Endothelial cell of umbilical vein (primary cell): Measurements from ENCODE around the gene CACNA1S. TPM values are rescaled to one million over a fixed set of nuclear protein-coding genes. Genes with fewer than 3 reads are reported as not detected.

Experiments
- BruUV-seq: library from RNA; stranded (reverse); fragments of 400-500 nt; replicated peaks from 2 replicates; lab custom pipeline; 2021; lab: Mats Ljungman, UMichigan
- CTCF ChIA-PET: fragments of 300-600, 350-600 bp; sonication (Branson Sonifier 250); formaldehyde crosslinking; loops from one replicate; lab custom pipeline; 2021; ENCODE audit warnings: antibody characterized with exemption, inconsistent platforms; lab: Charles Lee
- POLR2A ChIA-PET: fragments of 300-600, 350-600 bp; sonication (Branson Sonifier 250); formaldehyde crosslinking; loops from one replicate; lab custom pipeline; 2021; ENCODE audit warnings: antibody characterized with exemption, inconsistent platforms; lab: Charles Lee
- DNase-seq: peaks from one replicate; pipeline ENCODE4 v3.0.0-alpha.2; 2011; ENCODE audit warnings: low read depth, low spot score
- FAIRE-seq: peaks from 2 replicates; lab custom pipeline; 2011; peaks lifted over from hg19 to GRCh38; lab: Jason Lieb, UNC
- H2AFZ ChIP-seq: 2 replicates; pipeline ENCODE4 v1.6.0; 2012; ENCODE audit warnings: low read depth, low read length, control low read depth, inconsistent platforms
- H3K27ac ChIP-seq: 2 replicates; pipeline ENCODE4 v1.5.1; 2011; ENCODE audit warnings: low read depth, mild to moderate bottlenecking, control low read depth, low read length, moderate library complexity; ENCODE audit not compliant: insufficient read depth
- H3K27me3 ChIP-seq, 2 experiments: 2 replicates each; pipeline versions ENCODE4 v1.6.0 to v1.6.1; 2011; ENCODE audit warnings: low read length in 2 of 2, mixed read lengths in 1 of 2; ENCODE audit not compliant: control insufficient read depth in 2 of 2, insufficient read depth in 2 of 2
- H3K36me3 ChIP-seq, 2 experiments: 2 replicates in 1 of 2; 3 replicates in 1 of 2; pipeline ENCODE4 v1.5.1; 2011; ENCODE audit warnings: low read length in 2 of 2, mild to moderate bottlenecking in 1 of 2, moderate library complexity in 1 of 2; ENCODE audit not compliant: control insufficient read depth in 2 of 2, insufficient read depth in 2 of 2; ENCODE audit errors: extremely low read depth in 1 of 2
- H3K4me1 ChIP-seq: 3 replicates; pipeline ENCODE4 v1.5.1; 2011; ENCODE audit warnings: mild to moderate bottlenecking, low read length; ENCODE audit not compliant: control insufficient read depth, insufficient read depth; ENCODE audit errors: extremely low read depth
- H3K4me2 ChIP-seq: 2 replicates; pipeline ENCODE4 v1.6.1; 2011; ENCODE audit warnings: low read length, control low read depth, mixed read lengths; ENCODE audit not compliant: insufficient read depth
- H3K4me3 ChIP-seq, 3 experiments: fragments of 200-600 bp in 1 of 3; sonication (generic), shearing (Covaris generic) in 1 of 3; replicated peaks in 1 of 3; 2 replicates each; pipeline ENCODE4 v1.5.1; 2011 to 2016; ENCODE audit warnings: control low read depth in 3 of 3, low read length in 3 of 3, mild to moderate bottlenecking in 2 of 3, inconsistent platforms in 1 of 3, low read depth in 1 of 3, moderate library complexity in 1 of 3; ENCODE audit not compliant: insufficient read depth in 1 of 3
- H3K79me2 ChIP-seq: 2 replicates; pipeline ENCODE4 v1.6.0; 2012; ENCODE audit warnings: low read length, inconsistent platforms; ENCODE audit not compliant: control insufficient read depth, insufficient read depth
- H3K9ac ChIP-seq: replicated peaks from 2 replicates; pipeline ENCODE3; 2011; ENCODE audit warnings: low read length, control low read depth; ENCODE audit not compliant: insufficient read depth; ENCODE audit errors: extremely low read depth
- H3K9me1 ChIP-seq: replicated peaks from 3 replicates; pipeline ENCODE4 v1.6.0; 2011; ENCODE audit warnings: mild to moderate bottlenecking, low read length; ENCODE audit not compliant: control insufficient read depth, insufficient read depth; ENCODE audit errors: extremely low read depth
- H3K9me3 ChIP-seq: replicated peaks from 2 replicates; pipeline ENCODE4 v1.5.1; 2012; ENCODE audit warnings: low read length, inconsistent platforms; ENCODE audit not compliant: control insufficient read depth, insufficient read depth
- H4K20me1 ChIP-seq: replicated peaks from 2 replicates; pipeline ENCODE3; 2011; ENCODE audit warnings: mild to moderate bottlenecking, low read length; ENCODE audit not compliant: control insufficient read depth, insufficient read depth; ENCODE audit errors: extremely low read depth
- CTCF ChIP-seq, 2 donors: IDR thresholded peaks; 1 replicate in 1 of 2; 2 replicates in 1 of 2; pipeline ENCODE4 v1.5.1; 2011; ENCODE audit warnings: low read length in 2 of 2, mild to moderate bottlenecking in 2 of 2, moderate library complexity in 2 of 2, control low read depth in 1 of 2, inconsistent platforms in 1 of 2, low read depth in 1 of 2; ENCODE audit not compliant: insufficient read depth in 1 of 2; ENCODE audit errors: extremely low read depth in 1 of 2
- EZH2 ChIP-seq: IDR thresholded peaks from 2 replicates; pipeline ENCODE4 v1.6.1; 2012; ENCODE audit warnings: borderline replicate concordance, low read depth, mild to moderate bottlenecking, moderate library complexity, low read length, inconsistent platforms; ENCODE audit not compliant: severe bottlenecking
- FOS ChIP-seq: IDR thresholded peaks from 2 replicates; pipeline ENCODE4 v1.6.1; 2011; ENCODE audit warnings: mild to moderate bottlenecking, low read length, moderate library complexity, borderline replicate concordance; ENCODE audit not compliant: insufficient read depth
- GATA2 ChIP-seq: IDR thresholded peaks from 2 replicates; pipeline ENCODE4 v1.7.0; 2011; ENCODE audit warnings: low read depth, mild to moderate bottlenecking, moderate library complexity, mixed read lengths, low read length; ENCODE audit not compliant: insufficient read length, insufficient read depth
- JUN ChIP-seq: IDR thresholded peaks from 2 replicates; pipeline ENCODE4 v1.6.1; 2011; ENCODE audit warnings: borderline replicate concordance, low read depth; ENCODE audit not compliant: insufficient read length, insufficient read depth
- MAX ChIP-seq: IDR thresholded peaks from 2 replicates; pipeline ENCODE4 v1.6.1; 2011; ENCODE audit not compliant: insufficient read depth, insufficient read length
- MYC ChIP-seq: IDR thresholded peaks from one replicate; pipeline ENCODE4 v1.6.1; 2011; ENCODE audit warnings: mild to moderate bottlenecking, low read depth, low read length
- POLR2A ChIP-seq: IDR thresholded peaks from 2 replicates; pipeline ENCODE4 v1.6.1; 2012; ENCODE audit warnings: low read depth, mild to moderate bottlenecking, control low read depth, low read length
- POLR2AphosphoS5 ChIP-seq: IDR thresholded peaks from 2 replicates; pipeline ENCODE4 v1.6.1; 2012; ENCODE audit warnings: low read depth, mild to moderate bottlenecking, control low read depth, low read length, moderate library complexity; ENCODE audit not compliant: insufficient read depth
- dilution Hi-C: fragments of 300-500 bp; cut with MboI; formaldehyde crosslinking; loops from one replicate; pipeline ENCODE4 v1.15.0; 2019; ENCODE audit warnings: low sequenced_read_pairs; ENCODE audit not compliant: extremely low pct_ligation_motif_present
- intact Hi-C: fragments of 100-400 bp; cut with micrococcal nuclease; formaldehyde crosslinking; loops from one replicate; pipeline ENCODE4 v1.10.0; 2022
- polyA plus RNA-seq, 4 experiments: library from polyadenylated mRNA; depleted of rRNA in 3 of 4; stranded (reverse) in 3 of 4; unstranded in 1 of 4; fragments of >200 nt; gene quantifications; 2 replicates each; pipeline versions ENCODE4 v1.2.1 to v1.2.3, GENCODE V29; 2011 to 2012; ENCODE audit warnings: missing spikeins in 1 of 4
- total RNA-seq: library from RNA; stranded (reverse); gene quantifications from 2 replicates; pipeline ENCODE4 v1.2.3, GENCODE V29; 2021

CACNA1S gene
- total and polyA plus RNA-seq, 2 donors (not counting 3 experiments of a cell fraction or from before 2014, with no cell fraction given): not detected

GRCh38 chr1:201022493-201022819 lies 89.8 kb downstream of the CACNA1S start:
- no peak overlapping the region for H3K4me3 ChIP-seq
- no peak overlapping the region for H3K9ac ChIP-seq
- POLR2A ChIA-PET: no interaction called here

More at GRCh38 chr1:201022493-201022819, 89.8 kb downstream of the CACNA1S start:
- Histone ChIP-seq H3K27me3 (no peaks in the 10 kb centered on the region), H3K4me2 (peak overlapping the region; percentile 62), H3K9me3 (no peaks in the 10 kb centered on the region), H3K36me3 (no peaks in the 10 kb centered on the region), H3K79me2 (no peaks in the 10 kb centered on the region), H3K4me1 (peaks cover 29% of the 10 kb centered on the region), H4K20me1 (no peaks in the 10 kb centered on the region), H3K27ac (no peak overlapping the region), H2AFZ (no peak overlapping the region), H3K9me1 (no peaks in the 10 kb centered on the region)
- CTCF ChIA-PET: interaction anchor here (2.0 to 7.0 kb wide), 4 partner anchors 7 to 50 kb away, joined by 5 to 94 read pairs (median 42); no protein-coding TSS in a partner anchor
- no TSS peak for BruUV-seq
- dilution Hi-C loops (no loop called here), intact Hi-C loops (no loop called here)
- no peak for FAIRE-seq
- DNase-seq: no peak
- TF ChIP-seq MYC (no peak), FOS (no peak), GATA2 (no peak), EZH2 (no peak), CTCF (IDR thresholded peaks at IDR 0.05; ENCODE audit: extremely low read depth in 1 of 2, insufficient read depth in 1 of 2, low read depth in 1 of 2, low read length in 2 of 2) (no peak), POLR2A (no peak), POLR2AphosphoS5 (no peak), MAX (no peak), JUN (no peak)
